H1 (cell line): ENCODE results near the gene SLC9A4. TPM values are rescaled to one million over a fixed set of nuclear protein-coding genes. Genes with fewer than 3 reads are reported as not detected.

Experiments
- CTCF ChIA-PET: fragments of 300-600 bp; sonication (Branson Sonifier 250); formaldehyde crosslinking; loops from one replicate; lab custom pipeline; 2021; ENCODE audit not compliant: partially characterized antibody; lab: Charles Lee
- POLR2A ChIA-PET: fragments of 300-600 bp; sonication (Branson Sonifier 250); formaldehyde crosslinking; loops from one replicate; lab custom pipeline; 2021; ENCODE audit warnings: inconsistent platforms; ENCODE audit not compliant: partially characterized antibody; lab: Charles Lee
- DNase-seq, 2 experiments: peaks; one replicate each; pipeline versions ENCODE4 v3.0.0 to v3.0.0-alpha.2; 2010 to 2022; ENCODE audit warnings: low spot score in 2 of 2, low read depth in 1 of 2, mixed read lengths in 1 of 2
- FAIRE-seq: peaks from 2 replicates; lab custom pipeline; 2011; peaks lifted over from hg19 to GRCh38; lab: Jason Lieb, UNC
- H2AFZ ChIP-seq: 2 replicates; pipeline ENCODE4 v1.8.1; 2012; ENCODE audit warnings: low read length, inconsistent platforms
- H2AK5ac ChIP-seq: 2 replicates; pipeline ENCODE4 v1.6.1; 2013; ENCODE audit warnings: low read depth, low read length
- H2BK120ac ChIP-seq: replicated peaks from 2 replicates; pipeline ENCODE3; 2013; ENCODE audit warnings: low read depth, low read length, inconsistent platforms
- H2BK12ac ChIP-seq: 2 replicates; pipeline ENCODE4 v1.6.1; 2013; ENCODE audit warnings: low read depth, low read length
- H2BK15ac ChIP-seq: 2 replicates; pipeline ENCODE4 v1.6.1; 2013; ENCODE audit warnings: low read length
- H2BK20ac ChIP-seq: 2 replicates; pipeline ENCODE4 v1.6.1; 2013; ENCODE audit warnings: low read length
- H2BK5ac ChIP-seq: 2 replicates; pipeline ENCODE4 v1.6.1; 2013; ENCODE audit warnings: low read depth, low read length
- H3K14ac ChIP-seq: 2 replicates; pipeline ENCODE4 v1.6.1; 2013; ENCODE audit warnings: inconsistent platforms; ENCODE audit not compliant: insufficient read length
- H3K18ac ChIP-seq: 2 replicates; pipeline ENCODE4 v1.6.1; 2013; ENCODE audit warnings: low read length; ENCODE audit errors: extremely low read depth
- H3K23ac ChIP-seq: 2 replicates; pipeline ENCODE4 v1.6.1; 2013; ENCODE audit warnings: inconsistent platforms; ENCODE audit not compliant: insufficient read length
- H3K23me2 ChIP-seq: 2 replicates; pipeline ENCODE4 v1.6.1; 2013; ENCODE audit warnings: low read depth, low read length
- H3K27ac ChIP-seq: 2 replicates; pipeline ENCODE4 v1.6.1; 2011; ENCODE audit warnings: low read depth, low read length, inconsistent platforms
- H3K27me3 ChIP-seq, 4 experiments: replicated peaks in 1 of 4; 1 replicate in 1 of 4; 2 replicates in 3 of 4; pipeline versions ENCODE4 v1.6.1 to v1.8.1; 2011 to 2013; ENCODE audit warnings: low read length in 3 of 4, mild to moderate bottlenecking in 3 of 4, inconsistent platforms in 2 of 4, mixed read lengths in 2 of 4, moderate library complexity in 1 of 4; ENCODE audit not compliant: control insufficient read depth in 3 of 4, insufficient read depth in 3 of 4; ENCODE audit errors: extremely low read depth in 1 of 4
- H3K36me3 ChIP-seq, 4 experiments: 2 replicates each; pipeline versions ENCODE4 v1.6.1 to v1.8.1; 2011 to 2013; ENCODE audit warnings: mild to moderate bottlenecking in 4 of 4, low read length in 3 of 4, moderate library complexity in 2 of 4, control low read depth in 1 of 4, inconsistent platforms in 1 of 4; ENCODE audit not compliant: insufficient read depth in 4 of 4, control insufficient read depth in 2 of 4
- H3K4ac ChIP-seq: replicated peaks from 2 replicates; pipeline ENCODE3; 2013; ENCODE audit warnings: low read length, low read depth, mixed read lengths, inconsistent platforms; ENCODE audit not compliant: insufficient read length
- H3K4me1 ChIP-seq, 4 experiments: replicated peaks in 1 of 4; 1 replicate in 1 of 4; 2 replicates in 3 of 4; pipeline versions ENCODE4 v1.6.1 to v1.8.1; 2011 to 2013; ENCODE audit warnings: low read length in 3 of 4, inconsistent platforms in 2 of 4, mixed read lengths in 1 of 4; ENCODE audit not compliant: insufficient read depth in 4 of 4, control insufficient read depth in 3 of 4
- H3K4me2 ChIP-seq, 2 experiments: 2 replicates each; pipeline versions ENCODE4 v1.6.1 to v1.8.1; 2011 to 2013; ENCODE audit warnings: low read depth in 2 of 2, low read length in 2 of 2, control low read depth in 1 of 2, inconsistent platforms in 1 of 2, mild to moderate bottlenecking in 1 of 2; ENCODE audit not compliant: insufficient read depth in 1 of 2
- H3K4me3 ChIP-seq, 4 experiments: fragments of 200-600, 300-600 bp in 1 of 4; sonication (generic), shearing (Covaris generic), sonication (Bioruptor Twin) in 1 of 4; 2 replicates each; pipeline versions ENCODE4 v1.5.1 to v1.8.1; 2011 to 2016; ENCODE audit warnings: low read length in 4 of 4, low read depth in 3 of 4, control low read depth in 2 of 4, inconsistent platforms in 2 of 4, mild to moderate bottlenecking in 2 of 4, mixed read lengths in 1 of 4, moderate library complexity in 1 of 4; ENCODE audit not compliant: insufficient read depth in 2 of 4; ENCODE audit errors: extremely low read depth in 1 of 4
- H3K56ac ChIP-seq: replicated peaks from 2 replicates; pipeline ENCODE3; 2013; ENCODE audit warnings: low read depth, mild to moderate bottlenecking, mixed read lengths, low read length, inconsistent platforms; ENCODE audit not compliant: insufficient read length
- H3K79me1 ChIP-seq: 2 replicates; pipeline ENCODE4 v1.6.1; 2013; ENCODE audit warnings: low read depth, low read length, control low read depth
- H3K79me2 ChIP-seq, 2 experiments: 2 replicates each; pipeline versions ENCODE4 v1.6.1 to v1.8.1; 2012 to 2013; ENCODE audit warnings: low read length in 2 of 2, mild to moderate bottlenecking in 2 of 2, inconsistent platforms in 1 of 2; ENCODE audit not compliant: insufficient read depth in 2 of 2, control insufficient read depth in 1 of 2
- H3K9ac ChIP-seq, 4 experiments: replicated peaks in 1 of 4; 1 replicate in 1 of 4; 2 replicates in 3 of 4; pipeline versions ENCODE4 v1.6.1 to v1.8.1; 2011 to 2013; ENCODE audit warnings: low read depth in 3 of 4, low read length in 3 of 4, control low read depth in 2 of 4, mild to moderate bottlenecking in 2 of 4, moderate library complexity in 2 of 4, inconsistent platforms in 1 of 4; ENCODE audit errors: extremely low read depth in 1 of 4
- H3K9me3 ChIP-seq, 2 experiments: 2 replicates each; pipeline versions ENCODE4 v1.6.1 to v1.8.1; 2012 to 2013; ENCODE audit warnings: mild to moderate bottlenecking in 2 of 2, moderate library complexity in 2 of 2, control low read depth in 1 of 2, inconsistent platforms in 1 of 2, low read depth in 1 of 2, low read length in 1 of 2, mixed read lengths in 1 of 2; ENCODE audit not compliant: insufficient read depth in 2 of 2
- H4K20me1 ChIP-seq, 2 experiments: replicated peaks in 1 of 2; 2 replicates each; pipeline versions ENCODE3 to v1.8.1; 2011 to 2013; ENCODE audit warnings: inconsistent platforms in 2 of 2, low read length in 2 of 2, mild to moderate bottlenecking in 1 of 2; ENCODE audit not compliant: insufficient read depth in 2 of 2, control insufficient read depth in 1 of 2
- H4K5ac ChIP-seq: 2 replicates; pipeline ENCODE4 v1.6.1; 2013; ENCODE audit warnings: low read length, low read depth, mixed read lengths, inconsistent platforms; ENCODE audit not compliant: insufficient read length
- H4K8ac ChIP-seq: 2 replicates; pipeline ENCODE4 v1.8.0; 2013; ENCODE audit warnings: mild to moderate bottlenecking, moderate library complexity, low read length, inconsistent platforms; ENCODE audit not compliant: insufficient read depth; ENCODE audit errors: extremely low read depth
- H4K91ac ChIP-seq: replicated peaks from 2 replicates; pipeline ENCODE3; 2013; ENCODE audit warnings: low read length, mixed read lengths, inconsistent platforms; ENCODE audit not compliant: insufficient read length
- CTBP2 ChIP-seq: IDR thresholded peaks from 2 replicates; pipeline ENCODE4 v1.7.0; 2011; ENCODE audit warnings: borderline replicate concordance, mild to moderate bottlenecking, moderate library complexity, mixed read lengths, low read length; ENCODE audit not compliant: insufficient read depth, insufficient read length
- EGR1 ChIP-seq: IDR thresholded peaks from 2 replicates; pipeline ENCODE4 v1.6.1; 2011; ENCODE audit warnings: low read depth, low read length, borderline replicate concordance
- EP300 ChIP-seq, 2 experiments: IDR thresholded peaks; 1 replicate in 1 of 2; 2 replicates in 1 of 2; pipeline ENCODE4 v1.6.1; 2011 to 2012; ENCODE audit warnings: low read depth in 2 of 2, low read length in 2 of 2, mild to moderate bottlenecking in 2 of 2, borderline replicate concordance in 1 of 2, inconsistent platforms in 1 of 2, moderate library complexity in 1 of 2
- FOSL1 ChIP-seq: IDR thresholded peaks from 2 replicates; pipeline ENCODE4 v1.6.1; 2011; ENCODE audit warnings: mild to moderate bottlenecking, low read depth, low read length, moderate library complexity; ENCODE audit not compliant: insufficient read depth
- SIN3A ChIP-seq, 2 experiments: IDR thresholded peaks in 1 of 2; conservative IDR thresholded peaks in 1 of 2; 2 replicates each; pipeline ENCODE4 v1.6.1; 2011 to 2012; ENCODE audit warnings: low read length in 2 of 2, improper control_type of control experiment in 1 of 2, low read depth in 1 of 2, mild to moderate bottlenecking in 1 of 2
- WGBS, 2 experiments: shearing (Covaris generic) in 1 of 2; methylation state at CpG; one replicate each; pipeline versions ENCODE4 v1.1.6 to v1.1.7; 2013 to 2015; ENCODE audit warnings: low lambda C conversion rate in 2 of 2, mixed read lengths in 2 of 2, inconsistent platforms in 1 of 2, low coverage in 1 of 2, missing lambda C conversion rate in 1 of 2; ENCODE audit not compliant: insufficient replicate concordance in 2 of 2, insufficient coverage in 1 of 2, insufficient read length in 1 of 2; ENCODE audit errors: extremely low coverage in 1 of 2, missing lambda C conversion rate in 1 of 2; 5-methylcytosine and 5-hydroxymethylcytosine counted together
- polyA plus RNA-seq, 7 experiments: library from polyadenylated mRNA; depleted of rRNA in 3 of 7; stranded (reverse) in 5 of 7; unstranded in 2 of 7; fragments of >200 nt in 5 of 7; fragments of 200-250 nt in 2 of 7; gene quantifications; 1 replicate in 5 of 7; 2 replicates in 1 of 7; 4 replicates in 1 of 7; pipeline versions ENCODE4 v1.2.1 to v1.2.3, GENCODE V29; 2011 to 2013; ENCODE audit warnings: missing spikeins in 2 of 7, mixed read lengths in 2 of 7
- total RNA-seq: library from RNA; stranded (reverse); fragmentation: NEBNext Ultra II Directional; extraction: Animal tissue kit (Norgen Biotek cat#: 25700); gene quantifications from 2 replicates; pipeline ENCODE4 v1.2.1, GENCODE V29; 2021

SLC9A4 gene
- total and polyA plus RNA-seq, 2 of the 8 experiments (the other 6 are each of a cell fraction or from before 2014, with no cell fraction given), result not detected

DNA sequence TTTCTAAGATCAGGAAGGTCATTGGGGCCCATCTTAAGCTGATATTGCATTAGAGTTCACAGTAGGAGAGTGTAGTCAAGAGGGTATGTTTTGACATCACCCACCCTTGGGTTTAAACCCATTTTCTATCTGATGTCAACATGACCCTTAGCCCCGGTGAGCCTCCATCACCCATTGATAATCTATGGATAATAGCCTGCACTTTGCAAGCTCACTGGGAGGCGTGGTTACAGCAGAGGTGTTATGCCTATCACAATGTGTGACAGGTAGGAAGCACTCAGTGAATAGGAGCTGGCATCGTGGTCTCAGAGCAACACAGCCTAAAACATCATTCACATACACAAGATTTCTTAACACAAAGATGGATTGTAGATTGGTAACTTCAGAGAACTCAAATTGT, 28.8 kb upstream of the SLC9A4 start:
- no peak overlapping the region for H2BK15ac ChIP-seq
- H3K9ac ChIP-seq, result no peak overlapping the region
- no peak overlapping the region for H4K91ac ChIP-seq
- H3K23me2 ChIP-seq, result no peaks in the 10 kb centered on the region
- H2BK12ac ChIP-seq, result no peak overlapping the region
- H3K23ac ChIP-seq, result no peak overlapping the region
- no peak overlapping the region for H3K27ac ChIP-seq
- H3K56ac ChIP-seq, result no peak overlapping the region
- no peak overlapping the region for H3K18ac ChIP-seq
- H3K79me1 ChIP-seq, result no peaks in the 10 kb centered on the region
- no peak overlapping the region for H4K5ac ChIP-seq
- no peaks in the 10 kb centered on the region for H4K20me1 ChIP-seq
- DNase-seq, result no peak
- 90% methylated on average over 3 of the region's 3 CpGs; no CpG with 5 or more reads in 1 of the 2 experiments for WGBS, 2 experiments
- H3K9me3 ChIP-seq, result no peaks in the 10 kb centered on the region; a peak in 1 of 4 replicates
- no peak overlapping the region for H3K4me2 ChIP-seq
- H2AK5ac ChIP-seq, result no peak overlapping the region
- H3K14ac ChIP-seq, result no peak overlapping the region
- H2BK20ac ChIP-seq, result no peak overlapping the region
- no peak overlapping the region for H3K4ac ChIP-seq
- no peaks in the 10 kb centered on the region for H3K27me3 ChIP-seq
- H3K79me2 ChIP-seq, result no peaks in the 10 kb centered on the region
- no peak overlapping the region for H2BK5ac ChIP-seq
- no peaks in the 10 kb centered on the region for H3K36me3 ChIP-seq
- CTCF ChIA-PET, result interaction anchor here (0.6 to 3.1 kb wide), 20 partner anchors 9 to 438 kb away, joined by 3 to 16 read pairs (median 4); partner anchors contain the start of genes IL18R1 and SLC9A4
- no peak overlapping the region for H2AFZ ChIP-seq
- no peak for FAIRE-seq
- H3K4me1 ChIP-seq, result peaks cover 0 to 3% (median 0%) of the 10 kb centered on the region in 4 experiments; a peak in 1 of 7 replicates
- no peak overlapping the region for H3K4me3 ChIP-seq
- POLR2A ChIA-PET, result no interaction called here
- H2BK120ac ChIP-seq, result no peak overlapping the region
- no peak overlapping the region for H4K8ac ChIP-seq
- no peak for TF ChIP-seq FOSL1
- TF ChIP-seq EP300 (IDR thresholded peaks at IDR 0.05; ENCODE audit: borderline replicate concordance in 1 of 2, low read depth in 2 of 2, low read length in 2 of 2), result no peak
- TF ChIP-seq CTBP2, result no peak
- no peak for TF ChIP-seq EGR1
- no peak for TF ChIP-seq SIN3A (conservative IDR thresholded peaks at IDR 0.05 in 1 of 2, IDR thresholded peaks at IDR 0.05 in 1 of 2; ENCODE audit: low read depth in 1 of 2, low read length in 2 of 2)
